ENCODE results near the gene HPS5. TPM values are rescaled to one million over a fixed set of nuclear protein-coding genes. Genes with fewer than 3 reads are reported as not detected.

Gene HPS5
- total RNA-seq, result 11.5 and 16.9 TPM in 2 replicates

- peak within 1 kb of the TSS; percentile 69 for H3K4me3 ChIP-seq (ENCODE audit: low read depth, low read length)
- TF ChIP-seq CTCF (conservative IDR thresholded peaks at IDR 0.05; ENCODE audit: low read depth, low read length), result no peak
- DNase-seq (ENCODE audit: low read depth), result peak; percentile 88
Observed at GRCh38 chr11:18321969-18322711, at the start of gene HPS5, which contains the start of gene GTF2H1. Gene HPS5 (minus strand): TSS chr11:18322140. CDS start chr11:18317858, 4,282 bp downstream. Gene GTF2H1 (plus strand): TSS chr11:18322567. CDS start chr11:18333075, 10,508 bp downstream.

GRCh38 chr11:18371279-18371678 lies 49.3 kb upstream of the HPS5 start:
- H3K4me3 ChIP-seq (ENCODE audit: low read depth, low read length), result no peak overlapping the region
- DNase-seq (ENCODE audit: low read depth), result no peak
- no peak for TF ChIP-seq CTCF (conservative IDR thresholded peaks at IDR 0.05; ENCODE audit: low read depth, low read length)

- TF ChIP-seq CTCF (conservative IDR thresholded peaks at IDR 0.05; ENCODE audit: low read depth, low read length), result no peak
- DNase-seq (ENCODE audit: low read depth), result no peak
- no peak overlapping the region for H3K4me3 ChIP-seq (ENCODE audit: low read depth, low read length)
Observed at GRCh38 chr11:18369398-18369797, 47.5 kb upstream of the HPS5 start.

- no peak for TF ChIP-seq CTCF (conservative IDR thresholded peaks at IDR 0.05; ENCODE audit: low read depth, low read length)
- H3K4me3 ChIP-seq (ENCODE audit: low read depth, low read length), result no peak overlapping the region
- no peak for DNase-seq (ENCODE audit: low read depth)
Observed at GRCh38 chr11:18368221-18368620, 46.3 kb upstream of the HPS5 start.

- no peak overlapping the region for H3K4me3 ChIP-seq (ENCODE audit: low read depth, low read length)
- no peak for DNase-seq (ENCODE audit: low read depth)
- TF ChIP-seq CTCF (conservative IDR thresholded peaks at IDR 0.05; ENCODE audit: low read depth, low read length), result no peak
Observed at GRCh38 chr11:18367431-18367830, 45.5 kb upstream of the HPS5 start.

- no peak for TF ChIP-seq CTCF (conservative IDR thresholded peaks at IDR 0.05; ENCODE audit: low read depth, low read length)
- H3K4me3 ChIP-seq (ENCODE audit: low read depth, low read length), result no peak overlapping the region
- no peak for DNase-seq (ENCODE audit: low read depth)
Observed at GRCh38 chr11:18366286-18366685, 44.3 kb upstream of the HPS5 start.

- DNase-seq (ENCODE audit: low read depth), result no peak
- no peak for TF ChIP-seq CTCF (conservative IDR thresholded peaks at IDR 0.05; ENCODE audit: low read depth, low read length)
Observed at GRCh38 chr11:18365741-18366140, 43.8 kb upstream of the HPS5 start.

More at GRCh38 chr11:18365741-18366140, 43.8 kb upstream of the HPS5 start:
- H3K4me3 ChIP-seq (ENCODE audit: low read depth, low read length), result no peak overlapping the region
